GM23248 (cell line): Measurements from ENCODE around the gene FKBP1B. TPM values are rescaled to one million over a fixed set of nuclear protein-coding genes. Genes with fewer than 3 reads are reported as not detected.

Experiments used
- DNase-seq: peaks from one replicate; pipeline ENCODE4 v3.0.0-alpha.2; 2015
- H2AFZ ChIP-seq: fragments of 200-600 bp; sonication (generic); 2 replicates; pipeline ENCODE4 v1.6.1; 2016; ENCODE audit warnings: antibody characterized with exemption
- H3F3A ChIP-seq: fragments of 200-600 bp; sonication (generic); 2 replicates; pipeline ENCODE4 v1.6.1; 2016; ENCODE audit warnings: mild to moderate bottlenecking, antibody characterized with exemption, mixed run types; ENCODE audit not compliant: insufficient read depth
- H3K27ac ChIP-seq: fragments of 200-600 bp; sonication (generic); 2 replicates; pipeline ENCODE4 v1.5.1; 2016; ENCODE audit warnings: mild to moderate bottlenecking
- H3K27me3 ChIP-seq: fragments of 200-600 bp; sonication (generic); replicated peaks from 2 replicates; pipeline ENCODE4 v1.6.1; 2016; ENCODE audit warnings: mild to moderate bottlenecking; ENCODE audit not compliant: insufficient read depth
- H3K36me3 ChIP-seq: fragments of 200-600 bp; sonication (generic); 2 replicates; pipeline ENCODE4 v1.6.1; 2016; ENCODE audit warnings: low read depth, mild to moderate bottlenecking
- H3K4me1 ChIP-seq: fragments of 200-600 bp; sonication (generic); 2 replicates; pipeline ENCODE4 v1.6.1; 2016; ENCODE audit warnings: mild to moderate bottlenecking; ENCODE audit not compliant: insufficient read depth
- H3K4me2 ChIP-seq: fragments of 200-600 bp; sonication (generic); one replicate; pipeline ENCODE4 v1.6.1; 2016; ENCODE audit warnings: mild to moderate bottlenecking; ENCODE audit not compliant: unreplicated experiment
- H3K4me3 ChIP-seq: fragments of 200-600 bp; sonication (generic); 2 replicates; pipeline ENCODE4 v1.5.1; 2016; ENCODE audit warnings: mild to moderate bottlenecking
- H3K79me2 ChIP-seq: fragments of 200-600 bp; sonication (generic); 2 replicates; pipeline ENCODE4 v1.6.1; 2016; ENCODE audit warnings: mild to moderate bottlenecking; ENCODE audit not compliant: insufficient read depth
- H3K9ac ChIP-seq: fragments of 200-600 bp; sonication (generic); 2 replicates; pipeline ENCODE4 v1.6.1; 2016; ENCODE audit warnings: mild to moderate bottlenecking
- H3K9me2 ChIP-seq: fragments of 200-600 bp; sonication (generic); 2 replicates; pipeline ENCODE4 v1.6.1; 2016; ENCODE audit warnings: mixed run types, mild to moderate bottlenecking, moderate library complexity; ENCODE audit not compliant: insufficient read depth
- H3K9me3 ChIP-seq: fragments of 200-600 bp; sonication (generic); one replicate; pipeline ENCODE4 v1.6.1; 2017; ENCODE audit warnings: low read depth
- H4K20me1 ChIP-seq: fragments of 200-600 bp; sonication (generic); 2 replicates; pipeline ENCODE4 v1.6.0; 2016; ENCODE audit not compliant: insufficient read depth
- EZH2 ChIP-seq: fragments of 200-600 bp; sonication (generic); IDR thresholded peaks from 2 replicates; pipeline ENCODE4 v1.6.1; 2018; ENCODE audit warnings: antibody characterized with exemption, mild to moderate bottlenecking; ENCODE audit not compliant: insufficient read depth, poor library complexity, severe bottlenecking
- EZH2phosphoT487 ChIP-seq: fragments of 200-600 bp; sonication (generic); IDR thresholded peaks from 2 replicates; pipeline ENCODE4 v1.6.1; 2018; ENCODE audit warnings: antibody characterized with exemption, moderate library complexity, mild to moderate bottlenecking, low read depth; ENCODE audit not compliant: insufficient read depth
- WGBS, 2 experiments: methylation state at CpG; one replicate each; pipeline ENCODE4 v1.1.6; 2015 to 2017; ENCODE audit warnings: low lambda C conversion rate in 2 of 2, low coverage in 1 of 2; ENCODE audit errors: missing lambda C conversion rate in 2 of 2; 5-methylcytosine and 5-hydroxymethylcytosine counted together
- in situ Hi-C: fragments of 300-500 bp; cut with MboI; formaldehyde crosslinking; loops from 2 replicates; pipeline ENCODE4 v1.15.0; 2020
- polyA plus RNA-seq: library from polyadenylated mRNA; unstranded; fragments of >200 nt; fragmentation: Nextera tagmentation; extraction: Ambion mirVana; gene quantifications from 2 replicates; pipeline ENCODE4 v1.2.1, GENCODE V29; 2016
- total RNA-seq: library from RNA; depleted of rRNA; stranded (reverse); fragments of >200 nt; shearing (Covaris generic); gene quantifications from 2 replicates; pipeline ENCODE4 v1.2.3, GENCODE V29; 2014

FKBP1B gene
- total and polyA plus RNA-seq, 2 experiments from 2014 or later = 7.5 to 8.7 TPM

- Histone ChIP-seq H3K9me2 (no peaks in the 10 kb centered on the region), H2AFZ (peak overlapping the region; percentile 88), H3K79me2 (peaks cover 56% of the 10 kb centered on the region), H3K36me3 (peaks cover 19% of the 10 kb centered on the region), H3K27ac (peak overlapping the region; percentile 68), H3K4me3 (peak overlapping the region; percentile 89), H3K9me3 (no peaks in the 10 kb centered on the region), H4K20me1 (no peaks in the 10 kb centered on the region), H3K4me2 (peak overlapping the region; percentile 98), H3K9ac (peak overlapping the region; percentile 86), H3K4me1 (peaks cover 8% of the 10 kb centered on the region; the same call in 1 of the 2 replicates), H3F3A (peaks cover 26% of the 10 kb centered on the region), H3K27me3 (no peaks in the 10 kb centered on the region)
- 55 to 58% methylated on average over 5 of the region's 5 CpGs for WGBS, 2 experiments
- DNase-seq = peak; percentile 32
- in situ Hi-C loops = no loop called here
- TF ChIP-seq EZH2phosphoT487 = no peak
- TF ChIP-seq EZH2 = no peak
These were observed 25.7 kb downstream of the FKBP1B start for GRCh38 chr2:24075259-24075658.

DNA sequence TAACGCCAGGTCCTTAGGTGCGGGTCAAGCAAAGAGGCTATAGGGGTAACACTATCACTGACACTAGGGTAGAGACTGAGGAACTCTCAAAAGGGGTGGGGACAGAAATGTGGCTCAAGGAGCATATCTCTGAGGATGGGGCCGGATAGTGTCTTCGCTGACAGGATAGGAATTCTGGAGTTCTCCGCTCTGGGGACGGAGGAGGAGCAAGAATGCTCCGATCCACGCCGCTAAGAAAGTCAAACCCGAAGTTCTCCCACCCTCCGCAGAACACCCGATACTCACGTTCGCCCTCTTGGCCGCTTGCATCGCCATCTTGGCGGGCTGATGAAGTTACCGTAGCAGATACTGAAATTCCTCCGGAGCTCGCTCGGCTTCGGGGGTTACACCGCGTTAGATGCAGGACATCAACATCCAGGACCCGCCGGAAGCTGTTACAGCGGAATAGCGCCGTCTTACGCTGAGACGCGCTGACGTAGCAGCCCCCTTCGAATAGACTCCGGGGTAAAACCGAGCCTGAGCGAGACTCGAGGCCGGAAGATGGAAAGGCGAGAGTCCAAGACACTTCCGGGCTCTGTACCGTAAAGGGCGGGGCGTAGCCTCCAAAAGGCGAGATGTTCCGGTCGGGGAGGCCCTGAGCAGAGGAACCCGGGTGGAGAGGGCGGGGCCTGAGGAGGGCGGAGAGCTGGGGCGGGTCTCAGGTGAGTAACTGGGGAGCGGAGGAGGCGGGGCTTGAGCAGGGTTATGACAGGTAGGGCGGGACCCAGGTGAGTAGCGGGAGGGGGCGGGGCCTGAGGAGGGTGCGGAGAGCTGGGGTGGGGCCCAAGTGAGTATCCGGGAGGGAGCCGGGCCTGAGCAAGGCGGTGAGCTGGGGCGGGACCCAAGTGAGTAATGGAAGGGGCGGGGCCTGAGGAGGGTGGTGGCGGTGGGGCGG lies 26.6 kb downstream of the FKBP1B start, which contains the start of gene SF3B6:
Gene SF3B6 (minus strand): TSS at position 412 of the 934 bp plus-strand sequence. CDS start 97 bp downstream, at position 315.
- peak within 1 kb of the TSS; percentile 89 for H3K4me3 ChIP-seq
- peak; percentile 100 for DNase-seq
- 1% methylated on average over 57 to 64 of the region's 64 CpGs for WGBS, 2 experiments
- H3K9me3 ChIP-seq = no peaks in the 10 kb centered on the region
- peaks cover 47% of the 10 kb centered on the region for H3K79me2 ChIP-seq
- no peaks in the 10 kb centered on the region for H4K20me1 ChIP-seq
- no peaks in the 10 kb centered on the region for H3K27me3 ChIP-seq
- peaks cover 19% of the 10 kb centered on the region for H3K36me3 ChIP-seq
- H3K9ac ChIP-seq = peak within 1 kb of the TSS; percentile 86
- H3K27ac ChIP-seq = peak within 1 kb of the TSS; percentile 68
- H2AFZ ChIP-seq = peak within 1 kb of the TSS; percentile 88
- peaks cover 8% of the 10 kb centered on the region; the same call in 1 of the 2 replicates for H3K4me1 ChIP-seq
- in situ Hi-C loops = no loop called here
- TF ChIP-seq EZH2phosphoT487 (no peak), EZH2 (no peak)
- H3K9me2 ChIP-seq = no peaks in the 10 kb centered on the region
- H3F3A ChIP-seq = peaks cover 26% of the 10 kb centered on the region
- peak within 1 kb of the TSS; percentile 98 for H3K4me2 ChIP-seq

DNA sequence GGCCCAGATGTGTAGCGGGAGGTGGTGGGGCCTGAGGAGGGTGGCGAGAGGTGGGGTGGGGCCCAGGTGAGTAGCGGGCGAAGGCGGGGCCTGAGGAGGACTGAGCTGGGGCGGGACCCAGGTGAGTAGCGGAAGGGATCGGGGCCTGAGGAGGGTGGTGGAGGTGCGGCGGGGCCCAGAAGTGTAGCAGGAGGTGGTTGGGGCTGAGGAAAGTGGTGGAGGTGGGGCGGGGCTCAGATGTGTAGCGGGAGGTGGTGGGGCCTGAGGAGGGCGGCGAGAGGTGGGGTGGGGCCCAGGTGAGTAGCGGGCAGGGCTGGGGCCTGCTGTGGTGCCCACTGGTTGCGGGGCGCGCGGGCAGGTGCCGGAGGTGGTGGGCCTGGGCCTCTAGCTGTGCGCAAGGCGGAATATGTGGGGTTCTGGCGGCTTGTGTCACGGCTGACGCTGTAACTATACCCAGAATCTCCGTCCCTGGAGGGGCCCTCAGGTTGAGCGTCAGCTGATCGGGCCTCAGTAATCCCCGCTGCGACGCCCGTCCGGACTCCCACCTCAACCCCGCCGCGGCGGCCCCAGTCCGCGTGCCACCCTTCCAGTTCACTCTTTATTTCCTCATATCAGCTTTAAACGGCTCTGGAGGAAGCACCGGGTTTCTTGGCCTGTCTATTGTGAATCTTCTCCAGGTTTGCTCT lies 27.5 kb downstream of the FKBP1B start:
- in situ Hi-C loops = no loop called here
- no peaks in the 10 kb centered on the region for H3K27me3 ChIP-seq
- H2AFZ ChIP-seq = peak overlapping the region; percentile 88
- 3 to 5% methylated on average over 20 to 41 of the region's 41 CpGs for WGBS, 2 experiments
- peaks cover 19% of the 10 kb centered on the region for H3K36me3 ChIP-seq
- H3K4me3 ChIP-seq = peak overlapping the region; percentile 89
- H3K4me1 ChIP-seq = peaks cover 8% of the 10 kb centered on the region; the same call in 1 of the 2 replicates
- H3K9me2 ChIP-seq = no peaks in the 10 kb centered on the region
- H3K4me2 ChIP-seq = peak overlapping the region; percentile 65
- H3F3A ChIP-seq = peaks cover 26% of the 10 kb centered on the region
- no peaks in the 10 kb centered on the region for H3K9me3 ChIP-seq
- peak; percentile 55 for DNase-seq
- no peaks in the 10 kb centered on the region for H4K20me1 ChIP-seq
- H3K27ac ChIP-seq = peak overlapping the region; percentile 68
- H3K79me2 ChIP-seq = peaks cover 38% of the 10 kb centered on the region
- no peak for TF ChIP-seq EZH2phosphoT487
- no peak for TF ChIP-seq EZH2
- H3K9ac ChIP-seq = peak overlapping the region; percentile 86

DNA sequence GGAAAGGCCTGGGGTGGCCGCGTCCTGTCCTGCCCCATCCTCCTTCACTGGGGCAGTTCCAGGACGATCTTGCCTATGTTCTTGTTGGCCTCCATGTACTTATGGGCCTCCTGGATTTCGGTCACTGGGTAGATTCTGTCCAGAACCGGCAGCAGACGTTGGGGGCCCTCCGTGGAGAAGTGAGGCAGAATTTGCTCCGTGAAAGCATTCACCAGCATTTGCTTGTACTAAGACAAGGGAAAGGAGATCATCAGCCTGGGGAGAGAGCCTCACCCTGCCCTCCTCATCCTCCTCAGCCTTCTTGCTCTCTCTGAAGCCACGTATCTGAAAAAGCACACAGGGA lies 28.0 kb downstream of the FKBP1B start:
- in situ Hi-C loops = no loop called here
- Histone ChIP-seq H3K4me2 (peak overlapping the region; percentile 65), H3K79me2 (peaks cover 34% of the 10 kb centered on the region), H3K9me3 (no peaks in the 10 kb centered on the region), H3K4me3 (peak overlapping the region; percentile 89), H3K27me3 (no peaks in the 10 kb centered on the region), H3K4me1 (peaks cover 8% of the 10 kb centered on the region; the same call in 1 of the 2 replicates), H3F3A (peaks cover 26% of the 10 kb centered on the region), H3K27ac (peak overlapping the region; percentile 68), H2AFZ (peak overlapping the region; percentile 88), H3K36me3 (peaks cover 21% of the 10 kb centered on the region), H3K9me2 (no peaks in the 10 kb centered on the region), H4K20me1 (no peaks in the 10 kb centered on the region), H3K9ac (peak overlapping the region; percentile 86)
- whole genome bisulfite sequencing, 2 experiments = 10 to 12% methylated on average over 9 of the region's 9 CpGs
- DNase-seq = no peak
- TF ChIP-seq EZH2 (no peak), EZH2phosphoT487 (no peak)
